ENCODE data around the gene IQSEC1.

IQSEC1 gene

DNA sequence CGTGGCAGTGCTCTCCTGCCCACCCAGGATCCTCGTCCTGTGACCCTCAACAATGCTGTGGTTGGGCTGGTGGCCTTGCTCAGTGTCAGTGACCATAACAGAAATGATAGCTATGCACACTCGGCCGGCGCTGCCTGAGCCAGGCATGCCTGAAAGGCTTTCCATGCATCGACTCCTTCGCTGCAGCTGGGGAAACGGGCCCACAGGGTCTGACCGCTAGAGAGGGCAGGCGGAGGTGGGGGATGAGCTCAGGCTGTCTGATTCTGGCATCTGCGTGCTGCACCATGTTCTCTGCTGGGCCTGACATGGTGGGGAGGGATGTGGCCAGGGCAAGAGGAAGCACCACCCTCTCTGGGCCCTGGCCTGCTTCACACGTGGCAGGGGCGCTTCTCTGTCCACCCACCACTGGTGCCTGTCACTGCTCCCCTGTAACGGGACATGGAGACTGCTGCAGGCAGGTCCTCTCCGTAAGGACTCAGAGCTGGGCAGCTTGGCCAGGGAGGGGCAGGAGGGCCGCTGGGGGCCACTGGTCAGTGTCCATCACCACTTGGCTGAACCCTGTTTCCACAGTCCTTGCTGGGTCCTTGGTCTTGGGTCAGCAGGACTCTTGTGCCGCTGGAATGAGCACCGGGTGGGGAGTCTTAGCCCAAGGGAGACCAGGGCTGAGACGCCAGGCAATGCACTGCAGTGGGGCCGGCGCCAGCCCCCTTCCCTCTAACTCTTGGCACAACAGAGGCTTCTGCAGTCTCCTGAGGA lies 167.7 kb downstream of the IQSEC1 start:
- Histone ChIP-seq H3K4me3 (ENCODE audit: low read depth, low read length) (no peak overlapping the region), H3K27ac (ENCODE audit: low read depth, low read length) (no peak overlapping the region), H3K27me3 (ENCODE audit: control insufficient read depth, insufficient read depth, low read length) (no peaks in the 10 kb centered on the region), H3K9me3 (ENCODE audit: control insufficient read depth, insufficient read depth, low read depth, low read length) (no peaks in the 10 kb centered on the region), H3K36me3 (ENCODE audit: control insufficient read depth, insufficient read depth, low read length) (peaks cover 78% of the 10 kb centered on the region), H3K4me1 (ENCODE audit: control insufficient read depth, insufficient read depth, low read length) (no peaks in the 10 kb centered on the region), H3K9ac (ENCODE audit: low read length) (no peak overlapping the region)

GRCh38 chr3:12904951-12905315 lies 168.3 kb downstream of the IQSEC1 start:
- no peak overlapping the region for H3K27ac ChIP-seq (ENCODE audit: low read depth, low read length)
- no peaks in the 10 kb centered on the region for H3K27me3 ChIP-seq (ENCODE audit: control insufficient read depth, insufficient read depth, low read length)
- H3K4me1 ChIP-seq (ENCODE audit: control insufficient read depth, insufficient read depth, low read length): no peaks in the 10 kb centered on the region
- H3K9me3 ChIP-seq (ENCODE audit: control insufficient read depth, insufficient read depth, low read depth, low read length): no peaks in the 10 kb centered on the region
- no peak overlapping the region for H3K9ac ChIP-seq (ENCODE audit: low read length)
- H3K4me3 ChIP-seq (ENCODE audit: low read depth, low read length): no peak overlapping the region
- peaks cover 77% of the 10 kb centered on the region for H3K36me3 ChIP-seq (ENCODE audit: control insufficient read depth, insufficient read depth, low read length)

GRCh38 chr3:12903881-12904280 lies 169.3 kb downstream of the IQSEC1 start:
- H3K27me3 ChIP-seq (ENCODE audit: control insufficient read depth, insufficient read depth, low read length): no peaks in the 10 kb centered on the region
- H3K36me3 ChIP-seq (ENCODE audit: control insufficient read depth, insufficient read depth, low read length): peaks cover 74% of the 10 kb centered on the region
- no peaks in the 10 kb centered on the region for H3K4me1 ChIP-seq (ENCODE audit: control insufficient read depth, insufficient read depth, low read length)
- no peak overlapping the region for H3K27ac ChIP-seq (ENCODE audit: low read depth, low read length)
- no peaks in the 10 kb centered on the region for H3K9me3 ChIP-seq (ENCODE audit: control insufficient read depth, insufficient read depth, low read depth, low read length)
- no peak overlapping the region for H3K9ac ChIP-seq (ENCODE audit: low read length)
- no peak overlapping the region for H3K4me3 ChIP-seq (ENCODE audit: low read depth, low read length)

GRCh38 chr3:12903000-12903800 lies 170.0 kb downstream of the IQSEC1 start:
- Histone ChIP-seq H3K4me3 (ENCODE audit: low read depth, low read length) (no peak overlapping the region), H3K9me3 (ENCODE audit: control insufficient read depth, insufficient read depth, low read depth, low read length) (no peaks in the 10 kb centered on the region), H3K36me3 (ENCODE audit: control insufficient read depth, insufficient read depth, low read length) (peaks cover 67% of the 10 kb centered on the region), H3K27ac (ENCODE audit: low read depth, low read length) (no peak overlapping the region), H3K4me1 (ENCODE audit: control insufficient read depth, insufficient read depth, low read length) (no peaks in the 10 kb centered on the region), H3K9ac (ENCODE audit: low read length) (no peak overlapping the region), H3K27me3 (ENCODE audit: control insufficient read depth, insufficient read depth, low read length) (no peaks in the 10 kb centered on the region)

DNA sequence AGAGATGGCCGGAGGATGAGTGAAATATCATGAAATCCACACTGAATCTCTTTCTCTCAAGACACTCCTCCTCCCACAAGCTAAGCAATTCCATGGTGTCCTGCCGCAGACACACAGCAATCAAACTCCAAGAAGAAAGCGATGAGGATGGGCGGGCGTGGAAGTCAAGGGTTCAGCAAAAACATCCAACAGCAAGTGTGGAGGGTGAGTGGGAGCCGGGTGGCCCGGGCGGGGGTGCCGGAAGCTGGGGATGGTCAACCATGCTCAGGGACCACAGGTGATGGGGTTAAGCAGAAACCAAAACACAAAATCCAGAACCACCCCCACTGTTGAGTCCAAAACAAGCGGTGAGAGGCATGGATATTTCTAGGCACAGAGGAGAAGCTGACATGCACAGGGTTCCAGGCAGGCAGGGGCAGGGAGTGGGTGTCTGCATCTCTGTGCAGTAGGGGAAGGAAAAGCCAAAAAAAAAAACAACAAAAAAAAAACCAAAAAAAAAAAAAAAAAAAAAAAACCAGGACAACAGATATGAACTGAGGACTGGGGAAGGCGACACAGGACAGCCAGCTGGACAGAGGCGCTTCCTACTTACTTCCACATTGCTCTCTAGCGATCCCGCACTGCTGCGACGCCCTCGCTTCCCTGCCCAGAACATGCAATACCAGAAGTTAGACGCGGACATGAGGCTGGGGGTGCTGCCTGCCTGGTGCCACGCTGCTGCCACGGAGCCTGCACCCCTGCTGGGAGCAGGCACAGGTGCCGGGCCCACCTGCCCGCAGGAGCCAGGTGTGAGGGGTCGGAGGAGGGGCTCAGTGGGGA lies 170.8 kb downstream of the IQSEC1 start:
- Histone ChIP-seq H3K27me3 (ENCODE audit: control insufficient read depth, insufficient read depth, low read length) (no peaks in the 10 kb centered on the region), H3K36me3 (ENCODE audit: control insufficient read depth, insufficient read depth, low read length) (peaks cover 59% of the 10 kb centered on the region), H3K4me1 (ENCODE audit: control insufficient read depth, insufficient read depth, low read length) (0 out of 2 replicates have a peak, but pooled peaks cover 2% of the 10 kb centered on the region), H3K9ac (ENCODE audit: low read length) (no peak overlapping the region), H3K4me3 (ENCODE audit: low read depth, low read length) (no peak overlapping the region), H3K27ac (ENCODE audit: low read depth, low read length) (no peak overlapping the region), H3K9me3 (ENCODE audit: control insufficient read depth, insufficient read depth, low read depth, low read length) (no peaks in the 10 kb centered on the region)

GRCh38 chr3:12901623-12902045 lies 171.6 kb downstream of the IQSEC1 start:
- Histone ChIP-seq H3K27ac (ENCODE audit: low read depth, low read length) (no peak overlapping the region), H3K36me3 (ENCODE audit: control insufficient read depth, insufficient read depth, low read length) (peaks cover 52% of the 10 kb centered on the region)

DNA sequence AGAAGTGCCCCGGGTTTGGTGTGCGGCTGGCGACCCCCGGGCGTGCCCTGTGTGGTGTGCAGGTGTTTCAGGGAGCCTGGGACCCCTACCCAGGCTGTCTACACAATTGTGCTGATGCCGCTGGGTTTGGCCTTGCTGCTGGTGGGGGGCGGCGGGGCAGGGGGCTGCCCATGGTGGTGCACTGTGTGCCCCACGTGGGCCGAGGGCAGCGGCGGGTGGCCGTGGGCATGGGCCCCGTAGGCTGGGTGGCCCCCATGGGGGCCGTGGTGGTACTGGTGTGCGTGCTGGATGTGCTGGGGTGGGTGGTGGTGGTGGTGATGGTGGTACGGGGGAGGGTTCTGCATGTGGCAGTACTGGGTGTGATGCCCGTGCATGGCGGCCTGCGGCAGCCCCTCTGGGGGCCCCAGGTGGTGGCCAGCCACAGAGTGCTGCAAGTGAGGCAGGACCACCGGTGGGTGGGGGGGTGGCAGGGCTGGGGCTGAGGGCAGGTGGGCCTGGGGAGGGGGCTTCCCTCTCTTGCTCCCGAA lies 172.3 kb downstream of the IQSEC1 start:
- Histone ChIP-seq H3K27me3 (ENCODE audit: control insufficient read depth, insufficient read depth, low read length) (no peaks in the 10 kb centered on the region), H3K27ac (ENCODE audit: low read depth, low read length) (no peak overlapping the region), H3K9me3 (ENCODE audit: control insufficient read depth, insufficient read depth, low read depth, low read length) (no peaks in the 10 kb centered on the region), H3K36me3 (ENCODE audit: control insufficient read depth, insufficient read depth, low read length) (peaks cover 45% of the 10 kb centered on the region), H3K4me3 (ENCODE audit: low read depth, low read length) (no peak overlapping the region), H3K4me1 (ENCODE audit: control insufficient read depth, insufficient read depth, low read length) (0 out of 2 replicates have a peak, but pooled peaks cover 3% of the 10 kb centered on the region), H3K9ac (ENCODE audit: low read length) (no peak overlapping the region)

More at GRCh38 chr3:12901623-12902045, 171.6 kb downstream of the IQSEC1 start:
- Histone ChIP-seq H3K27me3 (ENCODE audit: control insufficient read depth, insufficient read depth, low read length) (no peaks in the 10 kb centered on the region), H3K9me3 (ENCODE audit: control insufficient read depth, insufficient read depth, low read depth, low read length) (no peaks in the 10 kb centered on the region), H3K4me3 (ENCODE audit: low read depth, low read length) (no peak overlapping the region), H3K4me1 (ENCODE audit: control insufficient read depth, insufficient read depth, low read length) (0 out of 2 replicates have a peak, but pooled peaks cover 3% of the 10 kb centered on the region), H3K9ac (ENCODE audit: low read length) (no peak overlapping the region)

DNA sequence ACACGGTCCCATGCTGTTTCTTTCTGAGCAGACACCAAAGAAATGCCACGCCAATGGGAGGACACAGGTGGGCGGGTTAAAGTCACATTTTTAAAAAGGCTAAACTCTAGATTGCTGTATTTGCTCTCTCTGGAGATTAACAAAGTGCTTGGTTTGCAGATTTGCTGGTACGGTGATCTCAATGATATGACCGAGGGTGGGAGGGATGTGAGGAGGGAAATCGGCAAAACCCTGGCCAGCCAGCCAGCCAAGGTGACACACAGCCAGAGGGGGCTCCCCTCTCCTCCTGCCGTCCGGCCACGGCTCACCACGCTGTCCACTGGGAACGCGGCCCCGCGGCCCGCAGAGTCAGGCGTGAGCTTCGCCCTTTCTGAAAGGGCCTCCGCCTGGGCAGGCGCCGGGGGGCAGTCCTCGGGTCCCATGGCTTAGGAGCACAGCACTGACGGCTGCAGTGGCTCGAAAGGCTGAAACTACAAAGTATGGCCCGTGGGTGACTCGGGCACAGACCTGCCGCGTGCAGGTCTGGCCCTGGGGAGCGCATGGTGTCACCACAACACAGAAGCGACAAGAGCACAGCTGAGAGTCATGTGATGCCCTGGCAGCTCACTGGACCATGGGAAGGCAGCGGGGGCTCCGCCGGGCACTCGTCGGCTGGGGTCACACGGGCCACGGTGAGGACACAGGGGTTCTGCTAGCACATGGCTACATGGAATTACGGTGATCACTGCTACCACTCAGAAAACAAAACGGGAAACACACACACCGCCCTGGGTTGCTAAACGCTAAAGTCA lies 174.1 kb downstream of the IQSEC1 start:
- Histone ChIP-seq H3K36me3 (ENCODE audit: control insufficient read depth, insufficient read depth, low read length) (peaks cover 28% of the 10 kb centered on the region), H3K4me3 (ENCODE audit: low read depth, low read length) (no peak overlapping the region), H3K27ac (ENCODE audit: low read depth, low read length) (no peak overlapping the region), H3K27me3 (ENCODE audit: control insufficient read depth, insufficient read depth, low read length) (0 out of 2 replicates have a peak, but pooled peaks cover under 1% of the 10 kb centered on the region), H3K4me1 (ENCODE audit: control insufficient read depth, insufficient read depth, low read length) (peaks cover 3% of the 10 kb centered on the region; the same call in 1 of the 2 replicates), H3K9me3 (ENCODE audit: control insufficient read depth, insufficient read depth, low read depth, low read length) (no peaks in the 10 kb centered on the region), H3K9ac (ENCODE audit: low read length) (no peak overlapping the region)

DNA sequence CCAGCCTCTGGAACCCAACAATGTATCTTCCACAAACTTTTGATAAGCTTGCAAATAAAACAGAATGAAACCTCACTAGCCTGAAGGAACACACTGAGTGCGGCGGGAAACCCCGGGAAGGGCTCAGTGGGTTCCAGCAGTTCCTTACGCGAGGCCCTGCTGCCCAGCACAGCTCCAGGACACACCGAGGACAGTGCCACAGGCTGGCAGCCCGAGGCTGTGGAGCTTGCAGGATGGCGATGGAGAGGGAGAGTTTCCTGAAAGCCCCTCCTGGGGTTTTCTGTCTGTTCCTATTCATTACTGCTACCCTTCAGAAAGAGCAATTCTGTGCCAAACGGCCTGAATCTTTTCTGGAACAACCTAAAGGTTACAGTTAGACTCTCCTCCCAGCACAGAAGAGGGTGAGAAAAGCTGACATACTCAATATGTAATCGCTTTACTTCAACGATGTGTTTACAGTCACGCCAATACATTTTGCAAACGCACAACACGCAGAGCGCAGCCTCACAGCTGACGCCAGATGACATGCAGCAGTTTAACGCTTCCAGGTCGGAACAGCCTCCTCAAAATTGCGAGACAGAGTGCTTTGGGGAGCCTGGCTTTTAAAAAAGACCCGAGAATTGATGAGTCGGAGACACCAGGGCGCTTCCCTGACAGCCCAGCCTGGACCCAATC lies 174.8 kb downstream of the IQSEC1 start:
- Histone ChIP-seq H3K9me3 (ENCODE audit: control insufficient read depth, insufficient read depth, low read depth, low read length) (no peaks in the 10 kb centered on the region), H3K9ac (ENCODE audit: low read length) (no peak overlapping the region), H3K4me3 (ENCODE audit: low read depth, low read length) (no peak overlapping the region), H3K4me1 (ENCODE audit: control insufficient read depth, insufficient read depth, low read length) (peaks cover 3% of the 10 kb centered on the region; the same call in 1 of the 2 replicates), H3K27me3 (ENCODE audit: control insufficient read depth, insufficient read depth, low read length) (0 out of 2 replicates have a peak, but pooled peaks cover 5% of the 10 kb centered on the region), H3K27ac (ENCODE audit: low read depth, low read length) (no peak overlapping the region), H3K36me3 (ENCODE audit: control insufficient read depth, insufficient read depth, low read length) (peaks cover 21% of the 10 kb centered on the region)
